Measurements from ENCODE around the gene SLF1.

DNA sequence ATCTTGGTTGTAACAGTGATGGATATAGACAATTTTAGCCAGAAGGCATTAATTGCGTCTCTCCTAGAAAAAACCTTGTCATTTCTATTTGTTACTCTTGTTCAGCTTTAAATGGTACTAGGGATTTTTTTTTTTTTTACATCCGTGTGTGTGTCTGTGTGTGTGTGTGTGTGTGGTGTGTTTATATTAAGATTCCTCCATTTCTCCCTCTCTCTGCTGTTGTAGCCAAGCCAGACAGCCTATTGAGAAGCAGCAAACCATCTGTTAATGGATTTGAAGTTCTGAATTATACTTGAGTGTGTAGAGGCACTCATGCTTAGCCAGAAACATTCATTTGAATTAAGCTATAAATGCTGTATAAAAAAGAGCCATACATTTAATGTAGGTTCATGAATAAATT, 72.3 kb downstream of the SLF1 start:
- TF ChIP-seq, protein P1, sequence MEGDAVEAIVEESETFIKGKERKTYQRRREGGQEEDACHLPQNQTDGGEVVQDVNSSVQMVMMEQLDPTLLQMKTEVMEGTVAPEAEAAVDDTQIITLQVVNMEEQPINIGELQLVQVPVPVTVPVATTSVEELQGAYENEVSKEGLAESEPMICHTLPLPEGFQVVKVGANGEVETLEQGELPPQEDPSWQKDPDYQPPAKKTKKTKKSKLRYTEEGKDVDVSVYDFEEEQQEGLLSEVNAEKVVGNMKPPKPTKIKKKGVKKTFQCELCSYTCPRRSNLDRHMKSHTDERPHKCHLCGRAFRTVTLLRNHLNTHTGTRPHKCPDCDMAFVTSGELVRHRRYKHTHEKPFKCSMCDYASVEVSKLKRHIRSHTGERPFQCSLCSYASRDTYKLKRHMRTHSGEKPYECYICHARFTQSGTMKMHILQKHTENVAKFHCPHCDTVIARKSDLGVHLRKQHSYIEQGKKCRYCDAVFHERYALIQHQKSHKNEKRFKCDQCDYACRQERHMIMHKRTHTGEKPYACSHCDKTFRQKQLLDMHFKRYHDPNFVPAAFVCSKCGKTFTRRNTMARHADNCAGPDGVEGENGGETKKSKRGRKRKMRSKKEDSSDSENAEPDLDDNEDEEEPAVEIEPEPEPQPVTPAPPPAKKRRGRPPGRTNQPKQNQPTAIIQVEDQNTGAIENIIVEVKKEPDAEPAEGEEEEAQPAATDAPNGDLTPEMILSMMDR (IDR thresholded peaks at IDR 0.05): no peak
- TF ChIP-seq POLR2A (IDR thresholded peaks at IDR 0.05): no peak

Data from breast epithelium (tissue), 3 donors.